GM12892 (cell line): ENCODE measurements around the gene E2F6.

ENCODE experiments used
- DNase-seq: peaks from one replicate; pipeline ENCODE4 v3.0.0; 2011; ENCODE audit not compliant: insufficient read length
- FAIRE-seq: peaks from 2 replicates; lab custom pipeline; 2011; peaks lifted over from hg19 to GRCh38; lab: Jason Lieb, UNC
- POLR2A ChIP-seq: IDR thresholded peaks from 2 replicates; pipeline ENCODE4 v1.6.1; 2011; ENCODE audit warnings: low read depth, low read length, control low read depth
- POLR2AphosphoS5 ChIP-seq: IDR thresholded peaks from 2 replicates; pipeline ENCODE4 v1.6.1; 2011; ENCODE audit warnings: low read depth, low read length, control low read depth
- TAF1 ChIP-seq: IDR thresholded peaks from 2 replicates; pipeline ENCODE4 v1.6.1; 2011; ENCODE audit warnings: low read depth, mild to moderate bottlenecking, control low read depth, low read length, borderline replicate concordance

Gene E2F6

DNA sequence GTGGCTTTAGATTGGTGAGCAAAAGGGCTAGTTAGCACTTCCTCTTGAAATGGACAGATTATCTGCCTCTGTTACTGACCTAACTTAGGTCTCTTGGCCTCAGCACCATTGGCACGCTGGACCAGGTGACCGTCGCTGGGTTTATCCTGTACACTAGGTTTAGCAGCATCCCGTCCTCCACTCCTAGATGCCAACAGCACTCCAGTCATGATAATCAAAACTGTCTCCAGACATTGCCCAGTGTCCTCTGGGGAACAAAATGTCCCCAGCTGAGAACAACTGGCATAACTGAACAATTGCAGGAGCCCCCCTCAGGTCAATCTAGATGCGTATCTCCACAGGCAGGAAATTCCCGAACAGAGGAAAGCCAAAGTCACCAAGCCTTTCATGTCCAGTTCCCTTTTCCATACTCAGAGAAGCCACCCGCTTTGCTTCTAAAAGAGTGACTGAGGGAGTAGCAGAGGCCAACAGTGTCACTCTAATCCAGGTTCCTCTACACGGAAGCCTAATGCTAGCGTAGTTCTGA, 27.3 kb downstream of the E2F6 start:
- no peak for DNase-seq
- FAIRE-seq, result no peak
- TF ChIP-seq TAF1 (no peak), POLR2AphosphoS5 (no peak), POLR2A (no peak)

DNA sequence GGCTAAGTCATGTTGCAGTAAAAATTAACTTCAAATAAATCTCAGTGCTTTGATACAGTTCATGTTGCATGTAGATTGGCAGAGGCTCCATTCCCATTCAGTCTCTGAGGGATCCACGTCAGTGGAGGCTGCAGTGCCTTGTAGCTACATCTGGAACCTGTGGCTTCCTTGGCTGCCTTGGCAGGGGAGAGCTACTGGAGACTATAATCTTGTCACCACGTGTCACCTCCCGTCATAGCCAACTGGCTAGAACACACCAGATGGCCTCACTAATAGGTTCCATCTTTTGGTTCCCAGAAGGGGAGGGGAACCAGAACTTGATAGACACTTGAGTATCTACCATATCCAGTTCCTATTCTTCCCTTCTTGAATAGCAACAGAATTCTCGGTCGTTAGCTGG, 28.4 kb downstream of the E2F6 start:
- FAIRE-seq, result no peak
- TF ChIP-seq POLR2A (no peak), TAF1 (no peak), POLR2AphosphoS5 (no peak)
- no peak for DNase-seq

DNA sequence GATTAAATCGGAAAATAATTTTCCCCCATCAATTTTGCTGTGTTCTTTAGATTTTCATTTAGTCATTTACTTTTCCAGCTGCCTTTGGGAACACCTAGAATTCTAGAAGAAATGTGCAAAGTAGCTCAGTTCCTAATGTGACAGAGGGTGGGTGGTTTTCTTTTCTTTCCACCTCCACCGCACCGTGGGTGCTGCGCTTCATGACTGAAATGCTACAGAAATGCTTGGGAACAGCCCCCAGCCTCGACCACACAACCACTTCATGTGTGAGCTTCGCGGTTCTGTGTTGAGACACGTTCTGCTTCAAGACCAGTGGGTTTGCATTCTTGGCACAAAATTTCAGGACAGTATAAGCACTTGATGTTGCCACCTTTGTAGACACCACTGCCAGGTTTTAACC, 30.9 kb downstream of the E2F6 start:
- no peak for TF ChIP-seq POLR2A
- no peak for TF ChIP-seq POLR2AphosphoS5
- TF ChIP-seq TAF1, result no peak
- FAIRE-seq (no peak), DNase-seq (no peak)

DNA sequence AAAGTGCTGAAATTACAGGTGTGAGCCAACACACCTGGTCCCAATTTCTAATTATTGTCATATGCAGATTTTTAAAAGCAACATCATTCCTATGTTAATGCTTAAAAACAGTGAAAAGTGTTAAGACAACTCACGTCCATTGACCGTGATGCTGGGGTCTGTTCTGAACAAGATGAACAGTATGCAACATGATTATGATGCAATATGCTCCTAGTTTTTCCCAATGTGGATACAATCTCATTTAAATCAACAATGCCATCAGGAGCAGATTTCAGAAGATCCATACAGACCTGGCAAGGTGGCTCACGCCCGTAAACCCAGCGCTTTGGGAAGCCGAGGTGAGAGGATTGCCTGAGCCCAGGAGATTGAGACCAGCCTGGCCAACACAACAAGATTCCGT, 31.5 kb downstream of the E2F6 start:
- TF ChIP-seq POLR2A (no peak), TAF1 (no peak), POLR2AphosphoS5 (no peak)
- FAIRE-seq (no peak), DNase-seq (no peak)

DNA sequence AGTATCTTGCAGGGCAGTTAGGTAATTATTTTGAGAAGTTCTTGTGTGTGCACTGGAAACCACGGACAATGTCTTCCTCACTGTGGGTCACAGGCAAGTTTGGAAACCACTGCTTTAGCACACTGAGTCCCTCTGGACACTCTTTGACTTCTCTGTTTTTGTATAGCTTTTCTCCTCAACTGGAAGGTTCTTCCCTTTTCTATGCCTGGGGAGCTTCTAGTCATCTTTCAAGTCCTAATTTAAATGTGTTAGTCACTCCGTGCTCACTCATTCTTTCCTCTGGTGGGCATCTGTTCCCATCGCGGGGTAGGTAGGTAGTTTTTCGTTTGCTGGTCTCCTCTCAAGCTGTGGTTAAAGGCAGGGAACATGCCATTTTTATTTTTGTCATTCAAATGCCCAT, 32.1 kb downstream of the E2F6 start:
- FAIRE-seq (no peak), DNase-seq (no peak)
- TF ChIP-seq TAF1, result no peak
- TF ChIP-seq POLR2A, result no peak
- no peak for TF ChIP-seq POLR2AphosphoS5

DNA sequence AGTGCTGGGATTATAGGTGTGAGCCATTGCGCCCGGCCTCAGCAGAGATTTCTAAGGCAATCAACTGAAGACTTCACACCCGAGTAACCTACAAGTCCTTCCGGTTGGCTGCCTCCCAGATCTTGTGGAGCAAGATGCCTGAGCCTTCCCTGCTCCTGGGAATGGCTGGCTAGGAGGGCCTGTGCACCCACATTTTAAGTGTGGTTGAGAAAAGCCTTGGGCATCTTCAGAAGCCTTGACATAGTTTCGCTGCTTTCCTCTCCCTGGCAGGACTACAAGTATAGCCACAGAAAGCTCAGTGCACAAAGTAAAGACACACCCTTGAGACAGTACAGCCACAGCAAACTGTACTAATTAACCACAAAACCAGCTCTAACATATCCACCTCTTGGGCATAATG, 35.2 kb downstream of the E2F6 start:
- no peak for FAIRE-seq

DNA sequence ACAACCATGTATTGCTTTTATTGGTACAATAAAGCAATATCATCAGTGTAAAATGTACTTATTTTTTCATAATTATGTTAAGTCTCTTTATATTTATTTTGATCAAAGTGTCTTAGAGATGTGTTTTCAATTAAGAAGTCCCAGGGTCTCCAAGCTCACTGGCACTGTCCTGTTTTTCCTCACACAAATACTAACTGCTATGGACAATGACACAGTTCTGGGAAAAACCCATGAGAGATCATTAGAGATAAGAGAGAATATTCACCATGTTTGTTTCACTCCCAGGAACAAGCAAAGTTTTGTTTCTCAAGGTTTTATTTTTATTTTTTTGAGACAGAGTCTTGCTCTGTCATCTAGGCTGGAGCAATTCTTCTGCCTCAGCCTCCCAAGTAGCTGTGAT, 38.7 kb downstream of the E2F6 start:
- FAIRE-seq (no peak), DNase-seq (no peak)
- TF ChIP-seq POLR2AphosphoS5, result no peak
- no peak for TF ChIP-seq POLR2A
- TF ChIP-seq TAF1, result no peak

More for the DNA sequence above, 35.2 kb downstream of the E2F6 start:
- TF ChIP-seq TAF1, result no peak
- TF ChIP-seq POLR2A, result no peak
- no peak for TF ChIP-seq POLR2AphosphoS5
- DNase-seq, result no peak

DNA sequence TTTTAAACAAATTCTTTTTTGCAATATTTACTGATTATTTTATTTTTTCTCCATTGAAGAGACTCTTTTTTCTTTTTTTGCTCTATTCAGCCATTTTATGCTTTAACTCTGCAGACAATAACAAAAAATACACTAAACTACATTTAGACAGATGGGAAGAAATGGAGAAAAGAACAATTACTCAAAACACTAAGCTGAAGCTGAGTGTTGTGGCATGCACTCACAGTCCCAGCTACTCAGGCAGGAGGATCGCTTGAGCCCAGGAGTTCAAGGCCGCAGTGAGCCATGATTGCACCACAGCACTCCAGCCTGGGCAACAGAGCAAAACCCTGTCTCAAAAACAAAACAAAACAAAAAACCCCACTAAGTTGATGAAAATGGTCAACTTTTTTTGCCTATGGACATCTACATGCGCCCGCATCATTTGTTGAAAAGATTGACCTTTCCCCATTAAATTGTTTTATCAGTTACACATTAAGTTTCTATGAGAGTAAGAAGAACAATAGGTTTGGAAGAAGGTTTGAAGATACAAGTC, 43.0 kb downstream of the E2F6 start:
- TF ChIP-seq POLR2AphosphoS5 (no peak), TAF1 (no peak), POLR2A (no peak)
- no peak for DNase-seq
- no peak for FAIRE-seq

DNA sequence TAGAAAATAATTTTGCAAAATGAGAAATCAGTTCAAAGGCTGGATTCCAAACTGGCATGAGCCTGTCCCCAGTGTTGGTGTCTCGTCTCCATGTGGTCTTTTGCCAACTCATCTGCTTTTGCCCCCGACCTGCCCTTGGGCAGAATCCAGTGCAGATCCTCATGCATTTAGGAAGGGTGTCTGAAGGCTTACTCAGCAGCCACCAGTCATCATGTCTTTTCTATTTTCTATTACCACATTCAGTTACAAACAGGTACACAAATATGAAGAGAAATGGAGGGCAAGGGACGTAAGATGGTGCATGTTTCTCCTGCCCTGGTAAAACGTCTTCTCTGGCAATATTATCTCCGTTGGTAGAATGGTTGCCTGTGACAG, 43.5 kb downstream of the E2F6 start:
- DNase-seq, result no peak
- FAIRE-seq, result no peak
- TF ChIP-seq TAF1 (no peak), POLR2A (no peak), POLR2AphosphoS5 (no peak)

DNA sequence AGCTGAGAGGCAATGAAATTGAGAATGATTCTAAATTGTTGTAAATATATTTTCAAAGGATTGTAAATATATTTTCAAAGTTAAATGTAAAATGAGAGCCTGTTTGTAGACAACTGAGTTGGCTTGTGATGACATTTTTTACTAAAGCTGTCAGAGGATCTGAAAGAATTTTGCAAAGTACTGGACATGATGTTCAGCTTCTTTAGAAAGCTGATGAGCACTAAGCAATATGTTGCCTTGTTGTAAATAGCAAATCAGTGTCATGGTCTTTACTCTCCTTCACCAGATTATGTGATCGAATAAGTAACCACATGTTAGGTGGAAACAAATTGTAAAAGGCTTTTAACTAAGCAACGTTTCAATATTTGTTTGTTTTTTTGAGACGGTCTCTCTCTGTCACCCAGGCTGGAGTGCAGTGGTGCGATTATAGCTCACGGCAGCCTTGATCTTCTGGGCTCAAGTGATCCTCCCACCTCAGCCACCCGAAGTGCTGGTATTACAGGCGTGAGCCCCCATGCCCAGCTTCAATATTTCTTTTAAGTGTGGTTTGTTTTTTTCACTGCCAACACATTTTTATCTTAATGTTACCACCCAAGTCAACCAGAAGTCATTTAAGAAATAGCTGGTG, 44.0 kb downstream of the E2F6 start:
- DNase-seq (no peak), FAIRE-seq (no peak)
- TF ChIP-seq TAF1, result no peak
- no peak for TF ChIP-seq POLR2AphosphoS5
- no peak for TF ChIP-seq POLR2A

DNA sequence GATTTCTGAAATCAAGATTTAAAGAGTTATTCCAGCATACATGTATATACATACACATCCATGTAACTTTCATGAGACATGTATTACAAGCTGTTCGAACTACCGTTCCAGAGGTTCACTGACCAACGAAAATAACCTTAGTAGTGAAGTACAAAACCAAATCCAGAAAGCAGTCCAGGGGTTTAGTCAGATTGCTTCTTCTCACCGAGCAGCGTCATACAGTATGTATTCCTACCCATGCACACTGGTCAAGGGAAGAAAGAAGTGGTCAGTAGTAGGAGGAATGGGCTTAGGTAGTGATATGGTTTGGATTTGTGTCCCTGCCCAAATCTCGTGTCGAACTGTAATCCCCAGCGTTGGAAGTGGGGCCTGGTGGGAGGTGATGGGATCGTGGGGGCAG, 45.3 kb downstream of the E2F6 start:
- TF ChIP-seq TAF1, result no peak
- TF ChIP-seq POLR2A, result no peak
- no peak for TF ChIP-seq POLR2AphosphoS5
- FAIRE-seq (no peak), DNase-seq (no peak)

DNA sequence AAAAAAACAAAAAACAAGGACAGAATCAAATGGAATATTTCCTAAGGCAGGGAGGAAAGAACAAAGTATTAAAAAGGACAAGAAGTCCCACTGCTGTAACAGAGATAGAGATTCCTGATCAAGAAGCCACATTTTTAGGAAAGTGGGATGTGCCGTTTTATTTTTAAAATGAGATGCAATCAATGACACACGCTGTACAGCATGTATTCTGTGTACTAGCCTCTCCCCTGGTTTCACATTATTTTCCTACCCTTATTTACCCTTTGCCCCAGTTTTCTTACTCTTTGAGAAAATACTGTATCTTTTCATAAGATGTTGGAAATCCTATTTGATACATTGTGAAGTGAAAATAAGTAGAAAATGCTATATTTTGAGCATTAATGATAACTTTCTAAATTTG, 45.8 kb downstream of the E2F6 start:
- DNase-seq (no peak), FAIRE-seq (no peak)
- TF ChIP-seq POLR2A, result no peak
- TF ChIP-seq POLR2AphosphoS5, result no peak

DNA sequence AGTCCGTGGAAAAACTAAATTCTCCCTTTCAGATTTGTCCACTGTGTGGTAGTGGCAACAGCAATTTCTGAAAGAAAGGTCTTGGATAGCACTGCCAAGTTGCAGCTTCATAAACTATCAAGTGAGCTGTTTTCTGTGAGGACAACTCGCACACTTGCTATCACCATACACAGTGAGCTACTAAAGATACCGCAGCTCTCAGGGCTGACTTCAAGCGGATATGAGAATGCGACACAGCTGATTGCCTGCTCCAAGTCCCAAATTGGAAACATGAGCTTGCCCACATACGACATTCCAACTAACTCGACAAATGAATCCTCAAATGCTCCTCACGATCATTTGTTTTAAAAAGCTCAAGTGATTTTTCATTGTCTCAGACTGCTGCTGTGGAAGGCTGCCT, 46.2 kb downstream of the E2F6 start:
- FAIRE-seq (no peak), DNase-seq (no peak)
- TF ChIP-seq TAF1 (no peak), POLR2AphosphoS5 (no peak)
